HG03342 (cell line): ENCODE results near the gene ADH1C.

Source experiments
- ATAC-seq: cut with Tn5 transposase; IDR thresholded peaks from one replicate; pipeline ENCODE4 v1.9.1; 2021; ENCODE audit warnings: mild to moderate bottlenecking, moderate library complexity; ENCODE audit not compliant: unreplicated experiment

The ADH1C gene

GRCh38 chr4:99305638-99306400, 46.7 kb downstream of the ADH1C start:
- ATAC-seq: no peak

GRCh38 chr4:99301376-99302164, 51.0 kb downstream of the ADH1C start:
- ATAC-seq: no peak

GRCh38 chr4:99300934-99301333, 51.6 kb downstream of the ADH1C start:
- ATAC-seq: no peak

GRCh38 chr4:99293357-99293756, 59.2 kb downstream of the ADH1C start:
- no peak for ATAC-seq

GRCh38 chr4:99290848-99291786, 61.4 kb downstream of the ADH1C start, which contains the start of gene ADH1A:
ADH1A (minus strand) TSS chr4:99290985; CDS start chr4:99290914, 71 bp downstream.
- ATAC-seq: no peak
